CD4-positive, alpha-beta T cell treated with Interleukin-4 for 1 hour (primary cell): ENCODE measurements around the gene MTHFR.

ENCODE experiments used
- DNase-seq, 2 donors: peaks; one replicate each; pipeline ENCODE4 v3.0.0-alpha.2; 2020 to 2022

MTHFR gene

DNA sequence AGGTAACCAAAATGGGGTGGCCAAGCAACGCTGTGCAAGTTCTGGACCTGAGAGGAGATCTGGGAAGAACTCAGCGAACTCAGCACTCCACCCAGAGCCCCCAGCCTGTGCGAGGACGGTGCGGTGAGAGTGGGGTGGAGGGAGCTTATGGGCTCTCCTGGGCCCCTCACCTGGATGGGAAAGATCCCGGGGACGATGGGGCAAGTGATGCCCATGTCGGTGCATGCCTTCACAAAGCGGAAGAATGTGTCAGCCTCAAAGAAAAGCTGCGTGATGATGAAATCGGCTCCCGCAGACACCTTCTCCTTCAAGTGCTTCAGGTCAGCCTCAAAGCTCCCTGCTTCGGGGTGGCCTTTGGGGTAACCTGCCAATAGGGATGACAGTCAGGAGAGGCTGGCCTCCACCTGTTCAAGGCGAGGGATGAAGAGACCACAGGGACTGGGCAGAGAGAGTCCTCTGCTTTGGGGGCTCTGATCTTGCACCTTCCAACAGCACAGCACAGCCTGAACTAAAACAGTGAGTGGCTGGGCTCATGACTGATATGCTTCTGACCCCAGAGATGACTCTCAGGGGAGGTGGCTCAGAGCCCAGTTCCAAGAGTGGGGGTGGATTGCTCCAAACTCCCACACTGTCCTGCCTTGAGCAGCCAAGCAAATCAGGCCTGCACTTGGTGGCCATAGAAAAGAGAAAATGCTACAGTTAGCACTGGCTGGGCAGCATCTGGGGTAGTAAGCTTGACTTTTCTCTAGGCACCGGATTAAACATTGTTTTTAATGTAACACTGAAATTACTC, 9.5 kb downstream of the MTHFR start:
- DNase-seq = no peak

DNA sequence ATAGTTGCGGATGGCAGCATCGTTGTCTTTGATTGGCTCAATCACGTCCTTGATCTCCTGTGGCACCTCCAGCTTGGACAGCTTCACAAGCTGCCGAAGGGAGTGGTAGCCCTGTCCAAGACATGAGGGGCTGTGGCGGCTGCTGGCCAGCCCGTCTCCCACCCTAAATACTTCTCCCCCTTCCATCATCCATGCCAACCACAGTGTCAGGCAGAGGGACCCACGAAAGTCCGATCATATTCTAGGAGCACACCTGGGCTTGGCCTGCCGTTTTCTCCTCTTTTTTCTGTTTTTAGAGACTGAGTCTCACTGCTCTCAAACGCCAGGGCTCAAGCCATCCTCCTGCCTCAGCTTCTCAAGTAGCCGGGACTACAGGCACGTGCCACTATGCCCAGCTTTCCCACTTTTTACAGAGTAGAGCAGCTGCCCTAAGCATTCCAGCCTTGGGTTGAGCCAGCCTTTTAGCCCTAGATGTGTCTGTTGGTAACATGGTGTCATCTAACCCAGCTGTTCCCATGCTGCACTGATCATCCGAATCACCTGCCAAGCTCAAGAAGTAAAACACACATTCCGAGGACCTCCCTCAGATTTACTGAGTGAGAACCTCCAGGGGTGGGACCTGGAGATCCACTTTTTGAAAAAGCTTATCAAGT, 10.4 kb downstream of the MTHFR start:
- DNase-seq = no peak

DNA sequence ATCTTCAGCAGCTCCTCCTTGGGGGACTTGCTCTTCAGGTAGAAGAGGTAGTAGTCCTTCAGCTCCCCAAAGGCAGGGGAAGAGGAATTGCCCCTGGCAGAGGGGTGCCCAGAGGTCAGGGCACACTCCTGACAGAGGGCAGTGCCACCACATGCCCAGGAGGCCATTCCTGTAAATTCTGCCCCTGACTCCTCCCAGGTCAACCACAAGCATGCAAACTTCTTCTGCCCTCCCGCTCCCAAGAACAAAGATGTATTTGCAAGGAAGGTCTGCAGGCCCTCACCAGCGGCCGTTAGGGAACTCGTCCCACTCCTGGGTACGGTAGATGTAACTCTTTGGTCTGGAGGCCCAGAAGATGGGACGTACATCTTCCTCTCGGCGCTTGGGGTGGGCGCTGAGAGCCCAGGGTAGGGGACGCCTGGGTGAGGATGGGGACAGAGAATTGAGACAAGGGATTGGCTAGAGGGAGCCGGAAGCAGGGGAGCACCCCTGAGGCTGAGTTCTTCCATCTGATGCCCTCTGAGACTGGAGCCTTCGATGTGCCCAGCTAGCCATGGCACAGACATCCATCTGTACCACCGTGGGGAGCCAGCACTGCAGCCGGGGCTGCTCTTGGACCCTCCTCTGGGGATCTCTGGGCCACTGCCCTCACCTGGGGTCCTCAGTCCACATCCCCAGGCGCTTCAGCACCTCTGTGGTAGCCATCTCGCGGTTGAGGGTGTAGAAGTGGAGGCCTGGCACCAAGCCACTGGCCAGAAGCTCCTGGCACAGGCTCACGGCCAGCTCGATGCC, 11.1 kb downstream of the MTHFR start:
- DNase-seq = no peak

DNA sequence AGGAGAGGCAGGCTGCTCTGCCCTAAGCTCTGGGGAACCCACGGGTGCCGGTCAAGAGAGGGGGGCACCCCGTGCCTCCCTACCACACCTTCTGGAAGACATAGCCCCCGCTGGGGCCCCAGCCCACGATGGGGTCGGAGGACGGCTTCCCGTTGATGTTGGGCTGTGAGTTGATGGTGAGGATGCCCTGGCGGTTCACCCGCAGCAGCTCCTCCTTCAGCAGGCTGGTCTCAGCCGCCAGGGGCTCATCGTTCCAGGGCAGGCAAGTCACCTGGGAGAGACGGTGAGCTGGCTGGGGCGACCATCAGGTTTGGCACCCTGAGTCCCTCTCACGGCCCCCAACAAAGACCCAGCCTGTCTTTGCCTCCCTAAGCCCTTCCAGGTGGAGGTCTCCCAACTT, 11.9 kb downstream of the MTHFR start:
- no peak for DNase-seq

DNA sequence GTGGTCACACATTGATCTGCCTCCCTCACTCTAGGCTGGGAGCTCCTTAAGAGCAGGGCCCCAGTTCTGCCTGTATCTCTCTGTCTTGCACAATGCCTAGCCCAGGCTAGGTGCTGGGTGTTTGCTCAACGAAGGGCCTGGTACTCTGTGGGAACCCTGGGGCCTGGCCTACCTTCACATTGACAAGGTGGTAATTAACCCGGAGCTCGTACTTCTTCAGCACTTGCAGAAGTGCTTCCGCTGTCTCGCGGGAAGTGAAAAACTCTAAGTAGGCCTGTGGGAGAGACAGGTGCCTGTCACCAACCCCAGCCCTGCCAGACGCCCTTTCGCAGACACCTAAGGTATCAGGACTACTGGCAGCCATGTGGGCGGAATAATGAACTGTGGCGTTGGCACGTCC, 13.7 kb downstream of the MTHFR start:
- no peak for DNase-seq

DNA sequence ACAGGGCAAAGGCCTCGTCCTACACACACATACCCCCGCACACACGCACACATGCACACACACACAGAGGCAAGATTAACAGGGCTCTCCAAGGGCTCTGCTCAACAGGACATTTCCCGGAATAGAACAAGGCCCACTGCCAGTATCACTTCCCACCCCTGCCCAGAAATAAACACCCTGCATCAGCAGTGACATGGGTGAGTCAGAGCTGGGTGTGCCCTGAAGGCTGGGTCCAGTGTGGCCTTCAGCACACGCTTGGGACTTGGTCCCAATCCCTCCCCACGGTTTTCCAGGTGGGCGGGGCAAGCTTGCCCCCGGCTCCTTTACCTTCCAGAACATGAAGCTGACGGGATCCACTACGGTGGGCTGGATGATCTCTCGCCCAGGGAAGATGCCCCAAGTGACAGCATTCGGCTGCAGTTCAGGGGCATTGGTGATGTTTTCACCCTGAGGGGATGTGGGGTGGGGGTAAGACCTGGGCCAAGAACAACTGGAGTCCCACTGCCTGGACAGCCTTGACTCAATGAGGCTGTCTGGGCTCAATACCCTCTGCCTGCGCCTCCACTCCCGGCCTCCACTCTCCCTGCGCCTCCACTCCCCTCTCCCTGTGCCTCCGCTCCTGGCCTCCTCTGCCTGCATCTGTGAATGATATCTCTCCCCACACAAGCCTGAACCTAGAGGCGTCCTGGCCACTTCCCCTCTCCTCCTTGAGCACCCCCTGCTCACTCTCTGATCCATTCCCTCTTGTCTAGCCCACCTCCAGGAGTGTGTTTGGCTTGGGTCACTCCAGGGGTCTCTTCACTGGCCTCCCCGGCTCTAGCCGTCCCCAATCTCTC, 14.7 kb downstream of the MTHFR start:
- peak; percentile 22 to 80 for DNase-seq

DNA sequence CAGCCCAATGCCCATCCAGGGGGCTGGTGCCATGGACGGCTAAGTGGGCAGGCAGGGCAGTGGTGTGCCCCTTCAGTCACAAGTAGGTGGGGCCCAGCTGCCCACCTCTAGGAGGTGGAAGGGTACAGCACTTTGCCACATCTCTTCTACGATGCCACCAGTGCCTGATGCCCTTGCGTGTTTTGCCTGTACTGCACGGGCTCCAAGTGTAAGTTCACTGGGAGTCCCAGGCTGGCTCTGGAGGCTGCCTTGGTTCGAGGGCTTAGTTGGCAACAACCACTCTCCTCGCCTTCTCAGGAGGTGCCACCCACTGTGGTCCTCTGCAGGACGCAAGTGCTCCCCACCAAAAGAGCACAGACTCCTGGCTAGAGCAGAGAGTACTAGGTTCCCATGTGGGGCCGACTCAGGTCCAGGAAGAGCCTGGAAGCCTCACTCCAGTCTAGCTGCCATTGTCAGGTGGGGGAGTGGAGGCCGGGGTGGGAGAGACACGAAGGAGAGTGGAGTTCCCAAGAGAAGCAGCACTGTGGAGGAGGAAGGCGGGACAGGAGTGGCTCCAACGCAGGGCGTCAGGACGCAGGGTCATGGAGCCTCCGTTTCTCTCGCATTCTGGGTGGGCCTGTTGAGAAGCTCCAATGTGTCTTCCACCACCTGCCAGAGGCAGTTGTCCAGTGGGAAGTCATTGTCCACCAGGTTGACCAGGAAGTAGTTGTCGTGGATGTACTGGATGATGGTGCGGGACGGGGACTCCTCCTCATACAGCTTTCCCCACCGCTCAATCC, 15.5 kb downstream of the MTHFR start:
- DNase-seq = no peak

DNA sequence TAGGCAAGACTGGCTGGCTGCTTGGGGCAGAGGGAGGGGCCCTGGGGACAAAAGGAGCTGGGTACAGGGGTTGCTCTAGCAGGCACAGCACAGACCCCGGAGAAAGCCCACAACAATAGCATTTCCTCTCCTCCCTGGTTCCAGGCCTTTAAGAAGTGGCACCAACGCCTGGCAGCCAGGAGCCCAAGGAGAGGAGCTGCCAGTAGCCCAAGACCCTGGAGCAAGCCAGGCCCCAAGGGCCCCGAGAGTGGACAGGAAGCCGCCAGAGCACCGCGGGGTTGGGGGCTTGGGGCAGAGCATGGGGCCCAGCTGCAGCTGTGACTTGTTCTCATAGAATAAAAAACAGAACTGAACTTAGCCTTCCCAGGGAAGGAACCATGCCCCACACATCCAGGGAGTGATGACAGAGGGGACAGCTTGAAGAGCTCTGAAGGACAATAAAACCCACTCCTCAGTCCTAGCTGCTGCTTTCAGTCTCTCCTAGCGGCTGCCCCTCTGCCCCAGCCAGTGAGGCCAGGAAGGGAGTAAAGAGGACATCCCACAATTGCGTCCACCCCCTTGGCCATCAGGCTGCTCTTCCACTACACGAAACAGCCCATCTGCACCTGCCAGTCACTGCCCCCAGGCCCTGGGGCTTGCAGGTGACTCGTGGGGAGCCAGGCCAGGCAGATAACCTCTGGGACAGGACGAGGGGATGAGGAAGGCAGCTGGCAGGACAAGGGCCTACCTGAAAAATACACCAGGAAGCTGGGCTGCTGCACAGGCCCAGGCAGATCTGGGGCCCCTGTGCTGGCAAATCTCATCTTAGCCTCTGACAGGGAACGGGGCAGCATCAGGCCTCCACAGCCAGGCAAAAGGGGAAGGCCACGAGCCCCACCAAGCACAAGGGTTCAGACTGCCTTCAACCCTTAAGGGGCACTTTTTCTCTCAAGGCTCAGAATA, 16.4 kb downstream of the MTHFR start:
- DNase-seq = no peak

DNA sequence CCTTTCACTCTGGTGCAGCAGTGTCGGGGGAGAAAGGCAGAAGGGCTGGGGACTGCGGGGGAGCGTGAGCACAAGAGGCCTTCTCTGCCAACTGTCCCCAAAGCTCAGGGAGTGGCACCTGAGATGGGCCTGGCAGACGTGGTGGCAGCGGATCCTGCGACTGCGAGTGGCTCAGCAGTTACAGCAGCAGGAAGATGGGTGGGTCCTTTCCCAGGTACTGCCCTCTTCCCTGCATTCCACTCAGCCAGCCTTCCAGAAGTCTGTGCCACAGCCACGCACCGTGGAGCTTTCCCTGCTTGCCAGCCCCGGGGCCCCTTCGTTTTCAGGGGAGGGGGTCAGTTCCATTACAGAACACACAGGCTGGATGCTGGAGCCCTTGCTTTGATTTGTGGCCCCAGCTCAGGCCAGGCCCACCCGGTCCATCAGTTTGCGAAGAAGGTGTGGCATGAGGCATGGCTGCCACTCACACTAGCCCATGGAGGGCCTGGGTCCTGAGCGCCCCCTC, 17.2 kb downstream of the MTHFR start:
- no peak for DNase-seq

DNA sequence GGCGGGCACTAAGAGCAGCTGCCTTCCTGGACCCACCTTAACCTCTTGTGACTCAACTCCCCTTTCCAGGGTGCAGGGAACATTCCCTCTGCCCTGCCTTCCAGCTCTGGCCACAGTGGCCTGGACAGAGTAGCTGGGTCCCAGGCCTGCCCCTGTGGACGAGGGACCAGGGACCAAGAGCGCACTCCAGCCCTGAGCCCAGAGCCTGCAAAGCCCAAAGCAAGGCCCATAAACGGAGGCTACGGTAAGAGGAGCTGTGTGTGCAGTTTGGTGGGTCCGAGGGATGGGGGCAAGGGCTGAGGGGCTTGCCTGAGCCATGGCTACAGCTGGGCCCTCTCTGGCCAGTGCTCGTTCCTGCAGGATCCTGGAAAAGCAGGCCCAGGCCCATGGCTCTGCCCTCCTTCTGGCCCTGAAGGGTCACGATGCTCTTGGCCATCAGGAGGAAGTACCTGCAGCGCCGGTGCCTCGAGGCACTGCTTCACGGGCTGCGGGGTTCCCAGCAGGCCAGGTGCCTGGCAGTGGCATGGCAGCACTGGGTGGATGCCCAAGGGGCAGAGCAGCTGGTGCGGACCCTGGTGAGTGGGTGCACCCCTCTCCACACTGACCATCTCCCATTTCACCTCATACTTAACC, 17.8 kb downstream of the MTHFR start:
- no peak for DNase-seq

DNA sequence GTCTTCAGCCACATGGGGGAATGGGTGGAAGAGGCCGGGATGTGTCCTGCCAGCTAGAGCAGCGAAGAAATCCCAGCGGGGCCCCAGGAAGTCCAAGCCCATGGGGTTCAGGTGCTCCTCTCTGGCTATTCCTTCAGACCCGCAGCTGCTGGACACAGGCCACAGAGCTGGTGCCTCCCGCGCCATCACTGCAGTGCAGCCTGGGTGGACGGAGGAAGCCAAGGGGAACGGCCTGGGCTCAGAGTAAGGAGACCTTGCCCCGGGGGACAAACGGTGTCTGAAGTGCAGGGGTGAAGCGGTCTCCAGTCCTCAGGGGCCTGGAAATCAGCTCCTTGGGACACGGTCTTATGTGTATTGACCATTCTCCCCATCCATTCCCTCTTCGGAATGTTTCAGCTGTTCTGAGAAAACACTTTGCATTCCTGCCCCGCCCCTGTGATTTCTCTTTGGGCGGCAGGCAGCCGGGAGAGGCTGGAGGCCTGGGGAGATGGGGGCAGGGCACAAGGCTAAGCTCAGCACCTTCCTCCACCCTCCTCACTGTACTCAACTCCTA, 18.4 kb downstream of the MTHFR start:
- DNase-seq = no peak

DNA sequence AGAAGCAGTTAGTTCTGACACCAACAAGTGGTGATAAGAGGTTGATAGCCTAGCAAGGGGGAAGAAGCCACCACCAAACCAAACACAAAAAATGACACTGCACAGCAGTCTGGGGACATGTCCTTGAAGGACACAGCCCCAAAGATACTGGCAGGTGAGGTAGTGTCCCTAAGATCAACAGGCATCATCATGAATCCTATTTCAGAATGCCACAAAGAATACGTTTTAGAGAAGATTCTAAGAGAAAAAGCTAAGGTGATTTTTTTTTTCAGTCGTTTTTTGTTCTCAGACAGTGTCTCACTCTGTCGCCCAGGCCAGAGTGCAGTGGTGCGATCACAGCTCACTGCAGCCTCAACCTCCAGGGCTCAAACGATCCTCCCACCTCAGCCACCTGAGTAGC, 19.6 kb downstream of the MTHFR start:
- DNase-seq = no peak

DNA sequence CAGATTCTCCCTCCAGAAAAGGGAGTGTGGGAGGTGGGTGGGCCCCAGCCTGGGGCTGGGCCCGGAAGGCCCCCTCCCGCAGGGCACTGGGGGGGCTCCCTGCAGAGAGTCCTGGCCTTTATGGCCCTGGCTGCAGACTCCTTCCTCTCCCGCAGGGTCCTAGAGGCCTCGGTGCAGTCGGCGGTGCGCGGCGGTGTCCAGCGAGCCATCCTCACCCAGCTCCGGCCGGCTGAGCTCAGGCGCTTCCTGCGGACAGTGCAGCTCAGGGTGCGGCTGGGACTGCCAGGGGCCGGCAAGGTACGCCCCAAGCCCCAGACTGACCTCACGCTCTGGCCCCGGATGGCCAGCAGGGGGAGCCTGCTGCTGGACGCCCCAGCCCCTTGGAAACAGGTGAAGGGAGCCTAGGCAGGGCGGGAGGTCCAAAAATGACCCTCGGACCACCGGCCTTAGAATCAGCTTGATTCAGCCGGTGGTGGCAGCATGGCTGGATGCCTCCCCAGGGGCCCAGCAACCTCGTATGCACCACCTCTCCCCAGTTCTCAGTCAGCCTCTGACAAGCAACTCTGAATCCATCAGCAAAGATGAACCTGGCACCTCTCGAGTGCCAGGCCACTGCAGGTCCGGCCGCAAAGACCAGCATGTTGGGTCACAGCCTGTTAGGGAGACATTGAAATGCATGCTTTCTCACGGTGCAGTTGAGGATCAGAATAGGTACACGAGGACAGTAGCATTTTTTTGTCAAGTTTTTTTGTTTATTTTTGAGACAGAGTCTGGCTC, 20.6 kb downstream of the MTHFR start:
- peak; percentile 39 to 53 for DNase-seq

DNA sequence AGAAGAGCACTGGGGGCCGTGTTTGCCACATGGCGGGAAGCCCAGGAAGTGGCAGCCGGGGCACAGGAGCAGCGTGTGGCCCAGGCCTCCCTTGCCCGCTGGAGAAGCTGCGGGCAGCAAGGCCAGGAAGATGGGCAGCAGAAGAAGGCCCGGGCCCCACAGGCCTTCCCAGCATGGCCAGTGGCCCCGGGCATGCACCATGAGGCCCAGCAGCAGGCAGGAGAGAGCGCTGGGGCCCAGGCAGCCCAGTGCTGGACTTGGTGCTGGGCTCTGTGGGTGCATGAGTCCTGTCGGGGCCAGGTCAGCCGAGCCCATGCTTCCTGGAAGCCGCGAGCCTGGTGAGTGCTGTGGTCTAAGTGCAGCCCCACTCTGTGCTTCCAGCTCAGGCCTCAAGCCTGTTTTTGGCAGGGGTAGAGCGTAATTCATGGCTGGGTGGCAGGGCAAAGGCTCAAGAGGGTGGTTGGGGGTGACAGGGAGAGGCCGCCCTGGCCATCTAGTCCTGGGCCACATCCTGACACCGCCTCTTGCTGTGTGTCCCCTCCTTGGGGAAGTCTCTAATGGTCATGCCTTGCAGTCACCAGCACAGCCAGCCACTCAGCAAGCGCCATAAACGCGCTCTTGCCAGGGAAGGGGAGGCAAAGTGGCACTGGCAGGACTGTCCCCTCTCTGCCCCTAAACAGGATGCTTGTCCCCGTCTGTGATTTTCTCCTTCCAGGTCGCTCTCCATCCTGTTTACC, 21.3 kb downstream of the MTHFR start:
- no peak for DNase-seq

DNA sequence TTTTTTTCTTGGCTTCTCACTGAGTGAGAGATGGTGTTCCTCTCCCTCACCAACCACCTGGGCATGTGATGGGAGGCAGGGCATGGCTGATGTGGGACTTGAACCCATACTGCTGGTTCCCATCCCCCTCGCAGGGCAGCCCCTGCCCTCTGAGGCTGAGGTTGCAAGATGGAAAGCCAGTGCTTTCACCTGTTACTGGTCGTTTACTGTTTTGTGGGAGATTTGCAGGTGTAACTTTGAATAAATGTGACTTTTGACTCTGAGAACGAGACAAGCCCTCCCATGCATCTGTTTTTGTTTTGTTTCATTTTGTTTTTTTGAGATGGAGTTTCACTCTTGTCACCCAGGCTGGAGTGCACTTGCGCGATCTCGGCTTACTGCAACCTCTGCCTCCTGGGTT, 22.2 kb downstream of the MTHFR start:
- DNase-seq = no peak

DNA sequence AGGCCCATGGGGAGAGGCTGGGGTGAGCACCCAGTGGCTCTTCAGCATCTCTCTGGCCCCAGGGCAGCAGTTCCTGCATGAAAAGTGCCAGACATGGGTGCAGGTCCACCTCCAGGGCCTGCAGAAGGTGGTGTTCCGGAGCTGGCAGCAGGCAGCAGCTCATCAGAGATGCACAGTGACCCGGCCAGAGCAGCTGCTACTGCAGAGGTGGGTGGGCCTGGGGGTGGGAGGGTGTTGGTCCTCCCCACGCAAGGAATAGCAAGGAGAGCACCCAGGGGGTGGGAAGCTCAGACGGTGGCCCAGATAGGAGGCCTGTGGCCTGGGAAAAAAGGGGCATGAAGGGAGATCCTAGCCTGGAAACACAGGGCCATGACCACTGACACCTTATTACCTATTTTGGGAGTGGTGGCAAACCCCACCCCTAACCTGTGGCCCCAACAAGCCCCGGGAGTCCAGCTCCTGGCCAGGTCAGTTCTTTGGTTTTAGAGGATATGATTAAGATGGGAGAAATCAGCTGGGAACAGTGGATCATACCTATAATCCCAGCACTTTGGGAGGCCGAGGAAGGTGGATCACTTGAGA, 23.5 kb downstream of the MTHFR start:
- no peak for DNase-seq

DNA sequence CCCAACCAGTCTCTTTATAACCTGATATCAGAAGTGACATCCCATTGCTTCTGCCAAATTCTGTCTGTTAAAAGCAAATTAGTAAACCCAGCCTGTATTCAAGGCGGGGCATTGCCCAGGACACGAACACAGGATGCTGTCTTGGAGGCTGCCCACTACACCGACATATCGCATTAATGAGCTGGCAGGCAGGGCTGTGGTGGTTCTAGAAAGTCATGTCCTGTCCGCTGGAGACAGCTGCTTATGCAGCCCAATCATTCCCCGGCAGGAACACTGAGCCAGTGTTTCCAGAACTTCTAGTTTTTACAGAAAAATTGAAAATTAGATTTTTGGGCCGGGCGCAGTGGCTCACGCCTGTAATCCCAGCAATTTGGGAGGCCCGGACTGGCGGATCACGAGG, 24.5 kb downstream of the MTHFR start:
- no peak for DNase-seq
